GM18511 (cell line): ENCODE measurements around the gene AUNIP.

Experiments
- ATAC-seq: cut with Tn5 transposase; IDR thresholded peaks from one replicate; pipeline ENCODE4 v1.9.1; 2021; ENCODE audit warnings: mild to moderate bottlenecking, moderate library complexity; ENCODE audit not compliant: unreplicated experiment

Gene AUNIP

DNA sequence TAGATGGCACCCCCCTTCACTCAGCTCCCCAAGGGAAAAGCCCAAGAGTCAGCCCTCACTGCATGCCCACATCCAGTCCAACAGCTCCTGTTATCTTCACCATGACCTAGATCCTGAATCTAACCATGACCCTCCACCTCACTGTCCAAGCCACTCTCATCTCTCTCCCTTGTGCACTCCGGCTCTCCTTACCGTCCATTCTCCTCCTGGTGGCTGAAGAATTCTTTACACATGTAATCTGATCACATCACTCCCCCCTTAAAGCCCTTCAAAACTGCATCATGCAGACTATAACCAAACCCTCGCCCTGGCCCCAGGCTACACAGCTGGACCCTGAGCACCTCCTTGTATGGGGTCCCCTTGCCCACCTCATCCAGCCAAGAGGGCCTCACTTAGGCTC, 30.2 kb upstream of the AUNIP start:
- no peak for ATAC-seq

DNA sequence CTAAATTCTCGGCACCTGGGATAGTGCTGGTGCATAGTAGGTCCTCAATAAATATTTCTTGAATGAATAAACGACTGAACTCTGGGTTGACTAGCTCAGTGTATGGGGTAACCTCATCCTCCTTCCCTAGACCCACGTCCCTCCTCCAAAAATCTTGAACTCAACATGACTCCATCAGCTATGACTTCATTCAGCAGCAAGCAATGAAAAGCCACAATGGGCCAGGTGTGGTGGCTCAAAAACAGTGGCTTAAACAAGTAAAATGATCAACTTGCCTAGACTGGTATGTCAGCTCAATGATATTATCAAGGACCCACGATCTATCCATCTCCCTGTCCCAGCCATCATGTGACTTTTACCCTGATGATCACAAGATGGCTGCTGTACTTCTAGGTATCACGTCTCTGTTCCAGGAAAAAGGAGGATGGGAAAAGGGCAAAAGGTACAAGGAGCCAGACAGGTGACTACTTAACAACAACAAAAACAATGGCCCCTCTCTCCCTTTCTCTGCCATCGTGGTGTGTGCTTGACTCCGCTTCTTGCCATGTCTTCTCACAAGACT, 29.2 kb upstream of the AUNIP start:
- no peak for ATAC-seq

DNA sequence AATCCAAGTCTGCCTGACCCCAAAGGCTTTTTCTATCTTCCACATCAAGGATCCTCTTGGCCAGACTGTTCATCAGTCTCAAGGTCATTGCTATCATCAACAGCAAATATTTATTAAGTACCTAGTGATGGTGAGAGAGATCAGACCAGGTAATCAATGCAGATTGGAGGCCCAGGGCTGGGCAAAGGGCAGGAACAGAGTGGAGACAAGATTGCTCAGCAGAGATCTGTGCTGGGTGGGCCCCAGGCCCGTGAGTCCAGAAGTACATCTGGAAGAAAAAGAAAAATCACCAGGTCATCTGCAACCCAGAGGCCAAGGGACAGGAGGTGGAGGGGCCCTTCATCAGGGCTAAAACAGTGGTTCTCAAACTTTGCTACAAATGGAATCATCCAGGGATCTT, 26.3 kb upstream of the AUNIP start:
- ATAC-seq = no peak

DNA sequence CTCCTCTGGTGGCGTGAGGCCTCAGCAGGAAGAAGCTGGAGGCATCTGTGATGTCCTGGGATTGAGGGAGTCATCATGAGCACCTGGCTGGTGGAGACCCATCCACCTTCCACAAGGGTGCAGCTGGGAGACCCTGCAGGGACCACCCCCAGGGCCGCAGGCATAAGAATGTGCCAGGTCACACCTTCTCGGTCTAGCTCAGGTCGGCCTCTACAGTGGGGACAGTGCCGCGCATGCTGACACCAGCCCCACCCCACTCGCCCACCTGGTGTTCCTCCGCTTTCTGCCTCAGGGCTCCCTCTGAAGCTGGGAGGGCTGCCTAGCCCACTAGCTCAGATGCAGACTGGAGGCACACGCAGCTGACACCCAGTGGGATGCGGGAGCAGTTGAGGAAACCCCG, 22.0 kb upstream of the AUNIP start:
- no peak for ATAC-seq

DNA sequence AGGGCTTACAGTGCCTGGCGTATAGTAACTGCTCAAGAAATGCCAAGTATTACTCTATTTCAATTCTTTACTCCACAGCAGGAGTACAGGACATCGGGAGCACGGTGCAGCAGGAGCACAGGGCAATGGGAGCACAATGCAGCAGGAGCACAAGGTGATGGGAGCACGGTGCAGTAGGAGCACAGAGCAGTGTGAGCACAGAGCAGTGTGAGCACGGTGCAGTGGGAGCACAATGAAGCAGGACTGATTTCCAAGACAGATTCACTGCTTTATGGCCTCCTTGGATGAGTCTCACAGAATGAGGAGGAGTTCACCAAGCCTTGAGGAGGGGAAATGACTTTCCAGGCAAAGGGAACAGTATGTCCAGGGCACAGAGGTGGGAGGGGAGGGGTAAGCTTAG, 21.3 kb upstream of the AUNIP start:
- ATAC-seq = no peak

DNA sequence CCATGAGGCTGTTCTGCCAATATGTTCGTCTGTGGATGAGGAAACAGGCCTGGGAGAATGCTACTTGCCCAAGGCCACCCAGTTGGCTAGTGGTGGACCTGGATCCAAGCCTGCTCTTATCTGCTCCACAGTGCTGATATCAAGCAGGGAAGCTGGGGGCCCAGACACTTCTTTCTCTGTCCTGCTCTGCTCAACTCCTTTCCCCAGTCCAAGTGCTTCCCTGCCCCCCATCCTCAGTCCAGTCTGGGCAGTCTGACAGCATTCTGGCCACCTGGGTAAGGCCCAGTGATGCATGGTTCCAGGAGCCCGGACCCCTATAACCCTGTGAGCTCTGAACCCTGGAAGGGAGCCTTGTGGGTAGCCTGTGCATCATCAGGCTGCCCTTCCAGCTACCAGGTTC, 20.4 kb upstream of the AUNIP start:
- ATAC-seq = no peak

DNA sequence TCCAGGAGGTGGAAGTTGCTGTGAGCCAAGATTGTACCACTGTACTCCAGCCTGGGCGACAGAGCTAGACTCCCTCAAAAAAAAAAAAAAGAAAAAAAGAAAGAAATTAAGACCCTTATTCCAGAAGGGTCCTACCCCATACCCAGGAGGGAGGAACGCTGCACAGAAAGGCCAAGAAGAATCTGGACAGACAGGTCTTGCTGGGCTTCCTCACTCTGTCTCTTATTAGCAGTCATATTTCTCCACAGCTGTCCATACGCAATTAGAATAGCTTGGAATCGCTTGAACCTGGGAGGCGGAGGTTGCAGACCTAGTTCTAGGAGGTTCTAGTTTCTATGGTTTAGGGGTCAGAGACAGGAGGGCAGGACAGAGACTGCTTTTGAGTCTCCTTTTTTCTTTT, 19.4 kb upstream of the AUNIP start:
- no peak for ATAC-seq

DNA sequence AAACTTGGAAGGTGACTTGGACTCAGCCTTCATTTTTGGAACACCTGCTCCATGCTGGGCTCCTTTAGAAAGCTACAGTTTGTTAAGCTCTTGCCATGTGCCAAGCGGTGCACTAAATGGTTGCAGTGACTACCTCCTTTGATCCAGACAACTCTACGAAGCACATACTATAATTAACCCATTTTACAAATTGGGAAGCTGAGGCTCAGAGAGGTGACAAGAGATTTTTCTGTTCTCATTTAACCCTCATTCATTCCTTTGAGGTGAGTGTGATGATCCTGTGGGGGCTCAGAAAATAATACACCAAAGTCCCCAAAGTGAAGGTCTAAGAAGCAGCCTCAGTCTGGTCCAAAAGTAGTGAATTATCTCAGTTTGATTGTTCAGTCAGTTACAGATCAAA, 17.9 kb upstream of the AUNIP start:
- no peak for ATAC-seq

DNA sequence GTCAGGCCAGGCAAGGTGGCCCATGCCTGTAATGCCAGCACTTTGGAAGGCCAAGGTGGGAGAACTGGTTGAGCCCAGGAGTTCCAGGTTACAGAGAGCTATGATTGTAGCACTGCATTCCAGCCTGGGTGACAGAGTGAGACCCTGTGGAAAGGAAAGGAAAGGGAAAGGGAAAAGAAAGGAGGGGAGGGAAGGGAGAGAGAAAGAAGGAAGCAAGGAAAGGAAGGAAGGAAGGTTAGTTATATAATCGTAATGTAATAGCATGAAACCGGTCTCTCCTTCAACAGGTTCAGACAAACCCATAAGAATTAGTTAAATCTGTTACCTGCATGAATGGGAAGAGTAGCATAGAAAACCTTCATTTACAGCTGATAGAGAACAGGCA, 17.4 kb upstream of the AUNIP start:
- no peak for ATAC-seq

DNA sequence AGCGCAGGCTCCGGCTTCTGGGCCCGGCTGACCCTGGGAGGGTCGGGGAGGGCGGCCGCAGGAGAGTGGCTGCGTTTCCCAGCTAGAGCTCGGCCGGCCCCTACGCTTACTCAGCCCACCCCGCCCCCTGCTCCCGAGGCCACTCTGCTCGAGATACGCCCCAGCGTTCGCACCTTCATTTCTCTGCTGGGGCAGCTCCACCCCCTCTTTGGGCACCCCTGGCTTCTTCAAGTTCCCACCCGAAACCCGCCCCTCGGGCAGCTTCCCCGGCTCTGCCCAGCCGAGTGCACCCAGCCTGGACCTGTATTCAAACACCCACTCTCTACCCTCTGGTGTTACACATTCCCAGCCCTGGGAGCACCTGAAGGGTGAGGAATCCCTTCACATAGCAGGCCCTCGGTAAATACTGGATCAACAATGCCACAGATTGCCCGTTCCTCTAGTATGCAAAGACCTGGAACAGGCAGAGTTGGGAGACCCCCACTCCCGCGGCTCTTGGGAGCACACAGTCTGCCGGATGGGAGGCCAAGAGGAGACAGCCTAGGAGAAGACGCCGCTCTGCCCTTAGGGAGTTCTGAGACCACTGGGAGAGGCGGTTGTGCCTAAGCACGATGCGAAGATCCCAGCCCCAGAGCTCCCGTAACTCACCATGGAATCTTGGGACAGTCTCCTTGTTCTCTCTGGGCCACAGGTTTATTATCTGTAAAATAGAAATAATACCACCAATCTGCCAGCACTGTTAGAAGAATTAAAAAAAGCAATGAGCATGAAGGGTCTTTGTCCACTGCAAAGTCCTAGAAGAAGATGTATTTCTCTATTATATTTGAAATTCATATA, 16.8 kb upstream of the AUNIP start:
- peak; percentile 41 for ATAC-seq

DNA sequence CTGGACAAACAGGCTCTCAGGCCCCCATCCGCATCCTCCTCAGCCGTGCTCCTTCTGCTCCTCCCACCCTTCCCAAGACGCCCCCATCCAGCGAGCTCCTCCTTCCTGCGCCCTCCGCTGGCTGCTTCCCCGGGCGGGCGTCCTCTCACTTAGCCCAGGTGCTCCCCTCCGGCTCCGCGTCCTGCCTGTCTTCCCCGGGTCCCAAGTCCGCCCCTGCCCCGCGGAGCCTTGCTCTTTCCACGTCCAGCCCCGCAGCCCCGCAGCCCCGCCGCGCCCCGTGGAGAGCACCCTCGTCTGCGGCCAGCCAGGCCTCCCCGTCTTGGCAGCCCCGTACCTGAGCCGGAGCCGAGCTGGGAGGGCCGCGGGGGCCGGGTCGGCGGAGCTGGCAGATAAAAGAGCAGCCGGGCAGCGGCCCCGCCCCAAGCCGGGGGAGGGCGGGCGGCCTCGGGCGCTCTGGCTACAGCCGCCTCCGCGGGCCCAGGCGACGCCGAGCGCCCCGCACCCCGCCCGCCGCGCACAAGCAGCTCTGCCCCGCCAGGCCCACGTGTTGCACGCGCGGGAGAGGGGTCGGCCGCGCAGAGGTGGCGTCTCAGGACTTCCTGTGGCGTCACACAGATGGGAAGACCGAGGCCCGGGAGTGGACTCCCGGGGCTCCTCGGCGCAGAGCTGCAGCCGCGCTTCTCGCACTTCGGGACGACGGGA, 16.0 kb upstream of the AUNIP start, which contains the start of gene PAQR7:
Gene PAQR7 (minus strand): TSS at position 555 of the 702 bp plus-strand sequence. CDS start 11,869 bp downstream, outside the sequence.
- peak; percentile 65 for ATAC-seq

DNA sequence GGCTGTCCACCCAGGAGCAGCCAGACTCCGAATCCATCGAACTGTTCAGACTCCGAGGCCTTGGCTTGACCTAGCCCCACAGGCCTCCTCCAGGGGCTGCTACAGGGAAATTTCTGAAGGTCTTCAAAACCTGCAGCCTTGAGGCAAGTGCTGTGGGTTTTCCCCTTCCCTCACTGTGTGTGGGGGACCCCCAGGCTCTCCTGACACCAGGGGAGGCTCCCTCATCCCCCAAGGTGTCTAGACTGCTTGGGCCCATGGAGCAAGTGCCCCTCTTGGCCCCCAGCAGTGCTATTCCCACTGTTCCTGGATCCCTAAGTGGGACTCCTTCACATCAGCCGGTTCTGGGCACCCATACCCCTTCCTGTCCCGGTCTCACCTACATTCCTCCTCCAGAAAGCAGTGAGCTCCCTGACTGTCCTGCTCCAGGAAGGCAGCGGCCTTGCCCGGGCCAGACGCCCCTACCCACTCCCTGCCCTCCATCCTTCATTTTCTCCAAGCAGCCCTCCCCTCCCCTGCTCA, 15.4 kb upstream of the AUNIP start:
- peak; percentile 14 for ATAC-seq

DNA sequence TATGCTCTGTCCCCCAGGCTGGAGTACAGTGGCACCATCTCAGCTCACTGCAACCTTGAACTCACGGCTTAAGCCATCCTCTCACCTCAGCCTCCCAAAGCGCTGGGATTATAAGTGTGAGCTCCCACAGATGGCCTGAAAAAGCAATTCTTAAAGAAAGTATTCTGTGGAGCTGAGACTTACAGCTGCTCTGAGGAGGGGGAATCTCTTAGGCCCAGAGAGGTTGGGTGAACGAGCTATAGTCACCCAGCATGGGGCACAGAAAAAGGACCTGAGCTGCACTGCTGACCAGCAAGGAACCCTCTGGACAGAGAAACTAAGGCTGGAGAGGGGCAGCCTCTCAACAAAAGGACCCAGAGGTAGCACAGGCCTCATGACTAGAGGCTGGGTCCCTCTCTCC, 15.0 kb upstream of the AUNIP start:
- no peak for ATAC-seq

DNA sequence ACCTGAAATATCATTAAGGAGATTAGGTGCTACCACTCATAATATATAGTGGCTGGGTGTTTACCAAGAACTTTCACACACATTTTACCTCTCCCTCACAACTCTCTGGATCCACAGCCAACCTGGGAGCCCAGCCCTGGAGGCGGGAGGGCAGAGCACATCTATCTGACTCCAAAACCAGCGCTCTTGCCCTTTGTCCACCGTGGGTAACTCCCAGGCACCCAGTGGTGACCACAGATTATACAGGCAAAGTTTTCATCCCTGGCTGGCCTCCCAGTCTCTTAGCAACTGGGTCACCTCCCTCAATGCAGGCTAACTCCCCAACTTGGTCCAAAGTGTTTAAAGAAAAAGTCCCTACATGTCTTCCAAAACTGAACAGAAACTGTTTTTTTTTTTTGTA, 13.9 kb upstream of the AUNIP start:
- no peak for ATAC-seq

DNA sequence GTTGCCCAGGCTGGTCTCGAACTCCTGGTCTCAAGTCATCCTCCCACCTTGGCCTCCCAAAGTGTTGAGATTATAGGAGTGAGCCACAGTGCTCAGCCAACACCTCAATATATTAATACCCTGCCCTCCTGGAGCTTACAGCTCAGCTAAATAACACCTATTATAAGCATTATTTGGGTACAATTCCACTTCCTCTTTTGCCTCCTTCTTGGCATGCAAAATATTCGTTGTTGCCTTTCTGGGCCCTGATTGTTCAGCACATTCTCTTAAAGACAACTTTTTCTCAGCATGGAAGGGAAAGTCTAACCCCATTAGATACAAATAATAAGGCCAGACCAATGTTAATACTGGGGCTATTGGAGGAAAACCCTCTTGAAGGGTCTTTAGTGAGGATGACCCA, 13.5 kb upstream of the AUNIP start:
- ATAC-seq = no peak

DNA sequence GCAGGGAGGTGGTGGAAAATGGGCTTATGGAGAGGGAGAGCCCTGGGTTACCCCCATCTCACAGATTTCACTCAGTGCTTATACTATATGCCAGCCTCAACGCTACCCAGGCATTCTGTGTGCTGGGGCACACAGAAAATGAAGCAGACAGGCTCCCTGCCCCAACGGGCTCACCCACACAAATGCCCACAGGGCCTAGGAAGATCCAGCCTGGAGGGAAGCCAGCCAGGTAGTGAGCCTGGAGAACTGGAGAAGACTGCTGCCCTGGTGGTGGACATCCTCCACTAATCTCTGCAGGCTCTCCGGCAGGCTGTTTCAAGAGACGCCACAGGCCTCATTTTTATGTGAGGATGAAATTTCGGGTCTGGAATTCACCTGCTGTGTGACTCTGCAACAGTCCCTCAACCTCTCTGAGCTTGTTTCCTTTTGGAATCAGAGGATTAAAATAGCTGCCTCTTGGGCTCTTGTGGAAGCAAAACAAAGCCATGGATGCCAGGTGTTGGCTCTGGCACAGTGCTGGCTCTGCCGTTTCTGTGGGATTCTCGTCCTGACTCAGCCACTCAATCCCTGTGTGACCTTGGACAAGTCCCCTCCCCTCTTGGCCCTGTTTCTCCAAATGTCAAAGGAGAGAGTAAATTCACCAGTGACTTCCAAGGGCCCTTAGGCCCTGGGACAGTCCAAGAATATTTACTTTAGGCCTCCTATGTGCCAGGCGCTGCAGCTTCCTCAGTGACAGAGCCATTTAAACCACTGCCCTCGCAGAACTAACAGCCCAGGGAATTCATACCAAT, 12.6 kb upstream of the AUNIP start:
- ATAC-seq = no peak

DNA sequence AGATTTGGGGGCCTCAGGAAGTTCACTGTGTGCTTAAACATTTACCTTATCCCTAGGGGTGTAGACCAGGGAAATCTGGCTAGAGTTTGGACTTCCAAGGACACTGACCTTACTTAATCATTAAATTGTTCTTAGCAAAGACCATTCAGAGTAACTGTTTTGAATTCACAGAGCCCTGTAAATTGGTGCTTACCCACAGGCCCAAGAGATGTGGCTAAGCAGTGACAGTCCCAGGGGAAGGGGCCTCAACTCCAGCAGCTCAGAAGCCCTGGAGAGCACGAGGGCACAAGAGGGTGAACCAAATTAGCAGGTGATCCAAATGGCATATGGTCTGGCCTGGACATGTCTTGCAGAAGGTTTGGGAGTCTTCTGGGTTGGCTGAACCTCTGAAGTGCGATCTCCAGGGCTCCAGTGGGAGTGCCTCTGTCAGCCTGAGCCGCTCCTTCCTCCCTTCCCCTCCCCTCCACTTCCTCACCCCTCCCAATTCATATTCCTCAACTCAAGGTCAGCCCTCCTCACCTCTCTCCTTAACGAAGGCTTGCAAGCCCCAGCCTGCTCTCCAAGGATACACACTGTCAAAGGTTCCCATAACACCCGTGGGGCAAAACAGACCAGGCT, 11.9 kb upstream of the AUNIP start:
- ATAC-seq = no peak

DNA sequence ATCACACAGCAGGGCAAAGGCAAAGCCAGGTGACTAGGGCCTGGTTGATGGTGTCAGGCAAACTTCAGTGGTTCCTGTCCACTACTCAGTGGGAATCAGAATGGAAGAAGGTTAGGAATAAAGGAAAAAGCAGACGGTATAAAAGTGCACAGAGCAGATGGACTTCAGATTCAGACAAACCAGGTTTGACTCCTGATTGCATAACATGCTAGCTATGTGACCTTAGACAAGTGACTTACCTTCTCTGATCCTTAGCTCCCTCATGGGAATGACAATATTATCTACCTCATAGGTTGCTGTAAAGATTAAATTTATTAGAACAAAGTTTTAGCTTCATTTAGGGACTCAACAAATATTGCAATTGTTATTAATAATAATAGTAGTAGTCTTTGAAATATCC, 11.4 kb upstream of the AUNIP start:
- no peak for ATAC-seq

DNA sequence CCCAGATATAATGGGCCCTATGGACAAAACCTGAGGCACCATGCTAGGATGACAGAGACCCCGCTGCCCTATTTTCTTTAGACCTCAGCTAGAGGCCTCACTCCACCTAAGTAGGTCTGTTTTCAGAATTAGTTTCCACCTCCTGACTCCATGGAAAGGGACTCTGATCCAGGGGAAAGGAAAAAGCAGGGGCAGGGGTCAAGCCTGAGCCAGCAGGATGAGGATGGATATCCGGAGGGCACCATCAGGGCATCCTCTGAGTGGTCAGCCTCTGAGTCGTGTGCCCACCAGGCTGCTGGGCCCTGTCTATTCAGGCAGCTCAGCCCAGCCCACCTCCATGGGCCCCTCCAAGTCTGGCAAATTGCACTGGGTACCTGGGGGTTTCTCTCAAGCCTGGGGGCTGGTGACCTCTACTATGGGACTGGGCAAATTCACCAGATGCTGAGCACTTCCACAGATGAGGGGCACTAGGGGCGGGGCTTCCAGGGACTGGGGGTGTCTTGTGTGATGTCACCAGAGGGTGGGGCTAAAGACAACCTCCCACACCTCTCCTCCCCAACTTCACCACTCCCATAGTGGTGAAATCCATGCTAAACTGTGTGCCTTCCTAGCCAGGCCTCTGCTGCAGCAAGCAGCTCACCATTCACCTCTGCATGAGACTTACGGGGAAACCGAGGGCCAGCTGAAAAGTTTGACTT, 10.8 kb upstream of the AUNIP start:
- no peak for ATAC-seq
